ENCODE measurements around the gene ATF7. TPM values are rescaled to one million over a fixed set of nuclear protein-coding genes. Genes with fewer than 3 reads are reported as not detected.

ATF7 gene
- total and polyA plus RNA-seq, 2 of the 13 experiments (the other 11 are each of a cell fraction or from before 2014, with no cell fraction given), result 9.6 to 16.2 TPM

- TF ChIP-seq ZNF670 (CRISPR knock-in tag; IDR thresholded peaks at IDR 0.05; ENCODE audit: borderline replicate concordance), result no peak
- TF ChIP-seq HDAC2 (CRISPR knock-in tag; IDR thresholded peaks at IDR 0.05), result peak; percentile 73
- no peak for TF ChIP-seq PAF1 (CRISPR knock-in tag; IDR thresholded peaks at IDR 0.05)
- TF ChIP-seq ATAD3A (CRISPR knock-in tag; IDR thresholded peaks at IDR 0.05), result no peak
- no peak for TF ChIP-seq ZBTB33 (CRISPR knock-in tag; IDR thresholded peaks at IDR 0.05)
- TF ChIP-seq ZNF136 (CRISPR knock-in tag; IDR thresholded peaks at IDR 0.05; ENCODE audit: low read depth), result no peak
- TF ChIP-seq DMAP1 (CRISPR knock-in tag; IDR thresholded peaks at IDR 0.05), result peak; percentile 65; the same call in 1 of the 2 replicates
- TF ChIP-seq MXD4 (CRISPR knock-in tag; IDR thresholded peaks at IDR 0.05), result no peak
- no peak for TF ChIP-seq TMF1 (CRISPR knock-in tag; IDR thresholded peaks at IDR 0.05; ENCODE audit: low read depth)
- TF ChIP-seq CBX1 (IDR thresholded peaks at IDR 0.05; ENCODE audit: low read depth), result no peak
- no peak for TF ChIP-seq TRAFD1 (CRISPR knock-in tag; IDR thresholded peaks at IDR 0.05; ENCODE audit: borderline replicate concordance)
- TF ChIP-seq ZSCAN12 (CRISPR knock-in tag; IDR thresholded peaks at IDR 0.05), result no peak
- no peak for TF ChIP-seq ATF4 (CRISPR knock-in tag; IDR thresholded peaks at IDR 0.05)
- no peak for TF ChIP-seq ZSCAN5A (CRISPR knock-in tag; IDR thresholded peaks at IDR 0.05; ENCODE audit: borderline replicate concordance)
- no peak for TF ChIP-seq NONO (IDR thresholded peaks at IDR 0.05)
- TF ChIP-seq NONO (CRISPR knock-in tag; conservative IDR thresholded peaks at IDR 0.05), result no peak
- TF ChIP-seq ZNF256 (CRISPR knock-in tag; conservative IDR thresholded peaks at IDR 0.05), result no peak
- peak in 1 of 2 experiments; percentile 67; a peak in 1 of 4 replicates for TF ChIP-seq EP300 (IDR thresholded peaks at IDR 0.05; ENCODE audit: low read depth in 2 of 2, low read length in 2 of 2)
- TF ChIP-seq EP300 (CRISPR knock-in tag; IDR thresholded peaks at IDR 0.05; ENCODE audit: borderline replicate concordance), result no peak
- no peak for TF ChIP-seq TAF15 (IDR thresholded peaks at IDR 0.05; ENCODE audit: low read depth, low read length, poor library complexity, severe bottlenecking)
- no peak for TF ChIP-seq THAP9 (CRISPR knock-in tag; IDR thresholded peaks at IDR 0.05; ENCODE audit: borderline replicate concordance)
- TF ChIP-seq NR2F6 (IDR thresholded peaks at IDR 0.05), result no peak
- TF ChIP-seq NR2F6 (CRISPR knock-in tag; IDR thresholded peaks at IDR 0.05), result peak; percentile 53; the same call in 1 of the 2 replicates
These were observed 32.9 kb upstream of the ATF7 start (continued) for GRCh38 chr12:53659011-53659551.

Data from HepG2 (cell line).